HepG2 (cell line): ENCODE data around the gene PDGFA. TPM values are rescaled to one million over a fixed set of nuclear protein-coding genes. Genes with fewer than 3 reads are reported as not detected.

ENCODE experiments used
- CENPT ChIP-seq: sonication (generic); formaldehyde crosslinking; IDR thresholded peaks from 2 replicates; pipeline ENCODE4 v1.8.0; 2022; ENCODE audit warnings: low read depth, mild to moderate bottlenecking, moderate library complexity, missing genetic modification reagents
- EED ChIP-seq: sonication (generic); formaldehyde crosslinking; IDR thresholded peaks from 2 replicates; pipeline ENCODE4 v1.5.0; 2020; ENCODE audit warnings: mild to moderate bottlenecking, missing genetic modification reagents
- MED13 ChIP-seq: sonication (generic); formaldehyde crosslinking; IDR thresholded peaks from 2 replicates; pipeline ENCODE4 v1.5.0; 2020; ENCODE audit warnings: missing genetic modification reagents
- NFIB ChIP-seq: sonication (generic); formaldehyde crosslinking; IDR thresholded peaks from 2 replicates; pipeline ENCODE4 v1.9.0; 2021; ENCODE audit warnings: missing genetic modification reagents, mild to moderate bottlenecking, borderline replicate concordance
- PHF5A ChIP-seq: IDR thresholded peaks from one replicate; pipeline ENCODE4 v1.6.1; 2018; ENCODE audit warnings: low read depth, missing genetic modification reagents; ENCODE audit not compliant: unreplicated experiment
- ZNF335 ChIP-seq: sonication (generic); formaldehyde crosslinking; IDR thresholded peaks from 2 replicates; pipeline ENCODE4 v1.4.0; 2020; ENCODE audit warnings: missing genetic modification reagents
- polyA plus RNA-seq, 8 experiments: library from polyadenylated mRNA; depleted of rRNA in 3 of 8; stranded (reverse) in 7 of 8; unstranded in 1 of 8; fragments of >200 nt; fragmentation: Illumina TruSeq in 4 of 8; extraction: Trizol in 4 of 8; gene quantifications; 2 replicates each; pipeline versions ENCODE4 v1.2.1 to v1.2.3, GENCODE V29; 2011 to 2016; ENCODE audit warnings: low read depth in 4 of 8, missing spikeins in 1 of 8, mixed read lengths in 1 of 8; ENCODE audit not compliant: insufficient read depth in 1 of 8
- total RNA-seq, 5 experiments: library from RNA; depleted of rRNA; stranded (reverse); fragments of >200 nt; fragmentation: Illumina TruSeq; extraction: Trizol; gene quantifications; 2 replicates each; pipeline ENCODE4 v1.2.3, GENCODE V29; 2016; ENCODE audit warnings: low read depth in 1 of 5
- TF ChIP-seq, protein P1 (sequence below): sonication (generic); formaldehyde crosslinking; IDR thresholded peaks from 2 replicates; pipeline ENCODE4 v1.5.1; 2020; ENCODE audit warnings: mild to moderate bottlenecking, missing genetic modification reagents, borderline replicate concordance

PDGFA gene
- total and polyA plus RNA-seq, 2 of the 13 experiments (the other 11 are each of a cell fraction or from before 2014, with no cell fraction given) = 1.5 to 3.4 TPM

DNA sequence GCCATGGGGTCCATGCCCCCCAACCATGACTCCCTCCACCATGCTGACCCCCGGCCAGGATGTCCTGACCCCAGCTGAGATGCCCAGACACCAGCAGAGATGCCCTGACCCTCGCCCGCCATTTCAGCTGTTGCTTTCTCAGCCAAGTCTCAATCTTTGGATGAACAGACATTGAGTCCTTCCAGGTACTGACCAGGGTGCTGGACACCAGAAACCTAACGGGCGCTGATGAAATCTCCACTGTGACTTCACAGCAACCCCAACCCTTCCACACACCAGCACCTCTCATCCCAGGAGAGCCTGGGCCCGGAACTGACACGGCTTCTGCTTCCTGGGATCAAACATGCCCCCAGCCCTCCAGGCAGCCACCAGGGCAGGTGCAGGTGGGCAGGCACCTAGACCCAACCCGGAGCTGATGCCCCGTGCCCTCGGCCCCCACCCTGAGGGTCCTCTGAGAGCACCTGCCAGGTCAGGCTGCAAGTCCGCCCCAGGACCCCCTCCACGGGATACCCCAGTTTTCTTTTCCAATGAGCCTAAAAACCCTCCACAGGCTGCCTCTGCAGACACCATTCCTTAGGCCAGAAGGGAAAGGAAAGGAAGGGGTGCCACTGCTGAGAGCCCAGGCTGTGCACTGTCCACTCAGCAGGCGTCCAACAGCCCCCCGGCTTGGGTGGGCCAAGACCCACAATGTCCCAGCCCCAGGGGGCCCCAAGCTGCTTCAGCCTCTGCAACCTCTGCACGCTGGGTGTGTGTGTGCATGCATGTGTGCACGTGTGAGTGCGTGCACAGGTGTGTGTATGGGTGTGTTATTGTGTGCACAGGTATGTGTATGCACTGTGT, 43.4 kb upstream of the PDGFA start (continued):
- TF ChIP-seq MED13 (CRISPR knock-in tag) (no peak), CENPT (CRISPR knock-in tag) (no peak), NFIB (CRISPR knock-in tag) (no peak), PHF5A (CRISPR knock-in tag) (no peak), ZNF335 (CRISPR knock-in tag) (no peak), EED (CRISPR knock-in tag) (no peak)
- TF ChIP-seq, protein P1, sequence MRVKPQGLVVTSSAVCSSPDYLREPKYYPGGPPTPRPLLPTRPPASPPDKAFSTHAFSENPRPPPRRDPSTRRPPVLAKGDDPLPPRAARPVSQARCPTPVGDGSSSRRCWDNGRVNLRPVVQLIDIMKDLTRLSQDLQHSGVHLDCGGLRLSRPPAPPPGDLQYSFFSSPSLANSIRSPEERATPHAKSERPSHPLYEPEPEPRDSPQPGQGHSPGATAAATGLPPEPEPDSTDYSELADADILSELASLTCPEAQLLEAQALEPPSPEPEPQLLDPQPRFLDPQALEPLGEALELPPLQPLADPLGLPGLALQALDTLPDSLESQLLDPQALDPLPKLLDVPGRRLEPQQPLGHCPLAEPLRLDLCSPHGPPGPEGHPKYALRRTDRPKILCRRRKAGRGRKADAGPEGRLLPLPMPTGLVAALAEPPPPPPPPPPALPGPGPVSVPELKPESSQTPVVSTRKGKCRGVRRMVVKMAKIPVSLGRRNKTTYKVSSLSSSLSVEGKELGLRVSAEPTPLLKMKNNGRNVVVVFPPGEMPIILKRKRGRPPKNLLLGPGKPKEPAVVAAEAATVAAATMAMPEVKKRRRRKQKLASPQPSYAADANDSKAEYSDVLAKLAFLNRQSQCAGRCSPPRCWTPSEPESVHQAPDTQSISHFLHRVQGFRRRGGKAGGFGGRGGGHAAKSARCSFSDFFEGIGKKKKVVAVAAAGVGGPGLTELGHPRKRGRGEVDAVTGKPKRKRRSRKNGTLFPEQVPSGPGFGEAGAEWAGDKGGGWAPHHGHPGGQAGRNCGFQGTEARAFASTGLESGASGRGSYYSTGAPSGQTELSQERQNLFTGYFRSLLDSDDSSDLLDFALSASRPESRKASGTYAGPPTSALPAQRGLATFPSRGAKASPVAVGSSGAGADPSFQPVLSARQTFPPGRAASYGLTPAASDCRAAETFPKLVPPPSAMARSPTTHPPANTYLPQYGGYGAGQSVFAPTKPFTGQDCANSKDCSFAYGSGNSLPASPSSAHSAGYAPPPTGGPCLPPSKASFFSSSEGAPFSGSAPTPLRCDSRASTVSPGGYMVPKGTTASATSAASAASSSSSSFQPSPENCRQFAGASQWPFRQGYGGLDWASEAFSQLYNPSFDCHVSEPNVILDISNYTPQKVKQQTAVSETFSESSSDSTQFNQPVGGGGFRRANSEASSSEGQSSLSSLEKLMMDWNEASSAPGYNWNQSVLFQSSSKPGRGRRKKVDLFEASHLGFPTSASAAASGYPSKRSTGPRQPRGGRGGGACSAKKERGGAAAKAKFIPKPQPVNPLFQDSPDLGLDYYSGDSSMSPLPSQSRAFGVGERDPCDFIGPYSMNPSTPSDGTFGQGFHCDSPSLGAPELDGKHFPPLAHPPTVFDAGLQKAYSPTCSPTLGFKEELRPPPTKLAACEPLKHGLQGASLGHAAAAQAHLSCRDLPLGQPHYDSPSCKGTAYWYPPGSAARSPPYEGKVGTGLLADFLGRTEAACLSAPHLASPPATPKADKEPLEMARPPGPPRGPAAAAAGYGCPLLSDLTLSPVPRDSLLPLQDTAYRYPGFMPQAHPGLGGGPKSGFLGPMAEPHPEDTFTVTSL = no peak
- TF ChIP-seq, all 625 proteins: peak for 0
